HG02981 (cell line): ENCODE measurements around the gene ATXN10.
A peak's percentile ranks its signal among the peaks of the same experiment; 100 is the strongest.
"Not testable (repeated sequence)": the region's sequence is repeated elsewhere in the genome, so short reads cannot be mapped to it uniquely, and the experiment has no call there.

Source experiments
- ATAC-seq: cut with Tn5 transposase; IDR thresholded peaks from one replicate; pipeline ENCODE4 v1.9.1; 2021; ENCODE audit warnings: mild to moderate bottlenecking, moderate library complexity; ENCODE audit not compliant: unreplicated experiment

ATXN10 gene, protein sequence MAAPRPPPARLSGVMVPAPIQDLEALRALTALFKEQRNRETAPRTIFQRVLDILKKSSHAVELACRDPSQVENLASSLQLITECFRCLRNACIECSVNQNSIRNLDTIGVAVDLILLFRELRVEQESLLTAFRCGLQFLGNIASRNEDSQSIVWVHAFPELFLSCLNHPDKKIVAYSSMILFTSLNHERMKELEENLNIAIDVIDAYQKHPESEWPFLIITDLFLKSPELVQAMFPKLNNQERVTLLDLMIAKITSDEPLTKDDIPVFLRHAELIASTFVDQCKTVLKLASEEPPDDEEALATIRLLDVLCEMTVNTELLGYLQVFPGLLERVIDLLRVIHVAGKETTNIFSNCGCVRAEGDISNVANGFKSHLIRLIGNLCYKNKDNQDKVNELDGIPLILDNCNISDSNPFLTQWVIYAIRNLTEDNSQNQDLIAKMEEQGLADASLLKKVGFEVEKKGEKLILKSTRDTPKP

DNA sequence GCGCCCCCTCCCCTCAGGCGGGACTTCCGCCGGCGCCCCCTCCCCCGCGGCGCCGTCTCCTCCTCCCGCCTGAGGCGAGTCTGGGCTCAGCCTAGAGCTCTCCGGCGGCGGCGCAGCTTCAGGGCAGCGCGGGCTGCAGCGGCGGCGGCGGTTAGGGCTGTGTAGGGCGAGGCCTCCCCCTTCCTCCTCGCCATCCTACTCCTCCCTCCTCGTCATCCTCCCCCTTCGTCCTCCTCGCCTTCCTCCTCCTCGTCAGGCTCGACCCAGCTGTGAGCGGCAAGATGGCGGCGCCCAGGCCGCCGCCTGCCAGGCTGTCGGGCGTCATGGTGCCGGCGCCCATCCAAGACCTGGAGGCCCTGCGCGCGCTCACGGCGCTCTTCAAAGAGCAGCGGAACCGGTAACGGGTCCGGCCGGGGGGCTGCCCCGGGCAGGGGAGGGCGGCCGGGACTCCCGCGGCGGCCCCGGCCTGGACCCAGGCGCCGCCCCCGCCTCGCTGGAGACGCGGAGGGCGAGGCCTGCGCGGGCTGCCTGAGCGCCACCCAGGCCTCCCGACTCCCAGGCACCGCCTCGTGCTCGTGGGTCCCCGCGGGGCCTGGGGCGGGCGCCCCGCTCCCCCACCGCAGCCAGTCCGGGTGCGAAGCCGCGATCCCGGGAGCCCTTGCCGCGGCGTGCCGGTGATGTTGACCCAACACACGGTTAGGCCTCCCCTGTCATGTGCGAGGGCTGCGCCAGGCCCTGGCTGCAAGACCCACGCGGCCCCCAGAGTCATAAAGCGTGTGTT is at the start of gene ATXN10:
TSS of gene ATXN10 (plus strand) at position 52 of the 781 bp plus-strand sequence. CDS start at position 282, 230 bp downstream.
- peak; percentile 59 for ATAC-seq

DNA sequence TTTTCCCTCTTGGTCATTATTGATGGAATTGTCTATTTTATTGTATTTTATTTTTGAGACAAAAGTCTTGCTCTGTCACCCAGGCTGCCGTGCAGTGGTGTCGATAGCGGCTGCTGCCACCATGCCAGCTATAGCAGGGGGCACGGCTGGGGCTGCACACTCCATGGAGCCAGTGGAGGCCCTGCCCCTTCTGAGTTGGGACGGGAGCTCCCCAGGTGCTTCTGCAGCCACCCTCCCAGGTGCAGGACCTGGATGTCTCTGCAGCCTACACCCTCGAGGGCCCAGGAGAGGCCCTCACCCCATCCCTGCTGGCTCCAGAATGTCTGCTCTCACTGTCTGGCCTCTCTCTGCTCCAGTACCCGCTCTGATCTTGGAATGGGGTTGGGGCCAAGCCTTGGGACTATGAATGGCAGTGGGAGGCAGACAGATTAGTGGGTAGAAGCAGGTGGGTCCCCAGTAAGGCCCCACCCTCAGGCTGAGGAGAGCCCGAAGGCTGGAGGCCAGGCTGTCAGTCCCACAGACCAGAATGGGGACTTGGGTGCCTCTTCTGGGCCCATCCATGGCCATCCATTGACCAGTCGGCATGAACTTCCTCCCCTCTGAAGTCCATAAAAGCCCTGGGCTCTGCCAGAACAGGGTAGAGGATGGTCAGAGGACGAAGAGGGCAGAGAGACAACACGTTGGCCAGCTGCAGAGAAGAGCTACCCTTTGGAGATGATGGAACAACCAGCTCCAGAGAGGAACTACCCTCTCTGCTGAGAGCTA is 49.6 kb upstream of the ATXN10 start:
- no peak for ATAC-seq

- ATAC-seq, result not testable (repeated sequence)
Measured at GRCh38 chr22:45623464-45624145, 48.0 kb upstream of the ATXN10 start.

DNA sequence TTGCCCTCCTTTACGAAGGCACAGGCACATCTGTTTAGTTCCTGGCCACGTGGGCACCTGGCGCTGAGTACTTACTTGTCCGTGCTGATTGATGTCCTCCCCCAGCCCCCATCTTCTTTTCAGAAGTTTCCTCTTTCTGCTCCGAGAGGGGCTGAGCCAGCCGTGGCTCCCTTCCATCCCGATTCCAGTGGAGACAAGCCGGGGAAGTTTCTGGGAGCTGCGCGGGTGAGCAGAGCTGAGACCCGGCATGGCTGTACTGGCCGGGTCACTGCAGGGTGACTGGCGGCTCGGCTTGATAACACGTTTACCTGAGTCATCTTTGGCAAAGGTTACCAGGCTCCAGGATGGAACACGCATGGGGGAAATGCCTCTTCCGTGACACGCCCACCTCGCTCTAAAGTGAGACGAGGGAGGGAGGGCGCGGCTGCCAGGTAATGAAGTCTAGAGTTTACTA is 45.4 kb upstream of the ATXN10 start:
- no peak for ATAC-seq

DNA sequence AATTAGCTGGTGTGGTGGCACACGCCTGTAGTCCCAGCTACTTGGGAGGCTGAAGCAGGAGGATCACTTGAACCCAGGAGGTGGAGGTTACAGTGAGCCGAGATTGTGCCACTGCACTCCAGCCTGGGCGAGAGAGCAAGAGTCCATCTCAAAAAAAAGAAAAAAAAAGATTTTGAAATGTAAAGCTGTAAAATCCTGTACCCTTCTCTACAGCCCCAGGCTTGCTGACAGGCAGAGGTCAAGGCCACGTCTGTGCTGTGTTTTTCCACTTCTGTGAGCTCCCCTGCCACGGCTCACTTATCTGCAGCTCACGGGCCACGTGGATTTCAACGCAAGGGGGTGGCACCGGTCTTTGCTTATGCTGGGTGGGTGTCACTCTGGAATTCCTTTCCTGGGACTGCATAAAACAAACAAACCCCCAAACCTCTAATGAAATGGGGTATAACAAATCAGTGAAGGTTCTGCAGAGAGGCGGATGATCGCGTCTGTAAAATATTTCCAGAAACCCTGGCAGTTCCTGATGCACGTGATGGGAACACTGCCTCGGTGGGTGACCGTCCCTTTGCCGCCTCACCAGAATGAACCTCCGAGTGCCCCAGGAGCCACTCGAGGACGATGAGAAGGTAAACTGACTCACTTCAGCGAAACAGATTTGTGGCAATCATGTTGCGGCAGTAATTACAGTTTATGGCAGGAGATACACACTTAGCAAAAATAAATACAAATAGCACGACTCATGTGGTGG is 44.0 kb upstream of the ATXN10 start:
- no peak for ATAC-seq

- no peak for ATAC-seq
Measured at GRCh38 chr22:45628515-45628914, 43.1 kb upstream of the ATXN10 start.

- no peak for ATAC-seq
Measured at GRCh38 chr22:45629469-45630089, 42.1 kb upstream of the ATXN10 start.

GRCh38 chr22:45630436-45630835 is 41.2 kb upstream of the ATXN10 start:
- ATAC-seq, result no peak

GRCh38 chr22:45631140-45631840 is 40.3 kb upstream of the ATXN10 start:
- no peak for ATAC-seq

DNA sequence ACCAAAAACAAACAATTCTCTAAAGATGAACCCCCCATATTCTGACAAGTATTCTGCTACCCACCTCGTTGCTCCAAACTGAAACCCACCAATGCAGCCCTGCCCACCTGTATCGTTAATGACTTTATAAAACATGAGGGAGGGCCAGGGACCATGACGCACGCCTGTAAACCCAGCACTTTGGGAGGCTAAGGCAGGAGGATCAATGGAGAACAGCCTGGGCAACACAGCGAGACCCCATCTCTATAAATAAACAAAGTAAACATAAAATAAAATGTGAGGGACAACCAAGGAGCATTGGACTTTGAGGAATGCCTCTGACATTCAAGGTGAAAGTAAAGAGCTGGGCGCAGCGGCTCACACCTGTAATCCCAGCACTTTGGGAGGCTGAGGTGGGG is 39.8 kb upstream of the ATXN10 start:
- no peak for ATAC-seq

- no peak for ATAC-seq
Measured at GRCh38 chr22:45632791-45633515, 38.7 kb upstream of the ATXN10 start.

GRCh38 chr22:45636683-45637082 is 35.0 kb upstream of the ATXN10 start:
- ATAC-seq, result no peak

DNA sequence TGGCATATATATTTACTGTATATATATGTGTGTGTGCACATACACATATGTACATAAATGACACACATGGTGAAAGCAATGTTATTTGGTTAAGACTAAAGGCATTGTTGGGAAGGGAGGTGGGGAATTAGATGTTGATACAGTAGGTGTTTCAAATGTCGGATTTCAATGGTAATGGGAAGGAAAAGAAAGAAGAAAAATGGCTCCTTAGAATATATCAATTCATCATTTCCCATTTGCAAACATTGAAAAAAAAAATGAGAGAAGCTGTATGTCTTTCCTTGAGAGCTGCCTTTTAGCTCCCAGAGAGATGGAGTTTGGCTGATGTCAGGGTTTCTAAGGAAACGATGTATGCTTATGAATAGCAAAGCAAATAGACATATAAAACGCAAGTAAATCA is 33.4 kb upstream of the ATXN10 start:
- ATAC-seq, result no peak

DNA sequence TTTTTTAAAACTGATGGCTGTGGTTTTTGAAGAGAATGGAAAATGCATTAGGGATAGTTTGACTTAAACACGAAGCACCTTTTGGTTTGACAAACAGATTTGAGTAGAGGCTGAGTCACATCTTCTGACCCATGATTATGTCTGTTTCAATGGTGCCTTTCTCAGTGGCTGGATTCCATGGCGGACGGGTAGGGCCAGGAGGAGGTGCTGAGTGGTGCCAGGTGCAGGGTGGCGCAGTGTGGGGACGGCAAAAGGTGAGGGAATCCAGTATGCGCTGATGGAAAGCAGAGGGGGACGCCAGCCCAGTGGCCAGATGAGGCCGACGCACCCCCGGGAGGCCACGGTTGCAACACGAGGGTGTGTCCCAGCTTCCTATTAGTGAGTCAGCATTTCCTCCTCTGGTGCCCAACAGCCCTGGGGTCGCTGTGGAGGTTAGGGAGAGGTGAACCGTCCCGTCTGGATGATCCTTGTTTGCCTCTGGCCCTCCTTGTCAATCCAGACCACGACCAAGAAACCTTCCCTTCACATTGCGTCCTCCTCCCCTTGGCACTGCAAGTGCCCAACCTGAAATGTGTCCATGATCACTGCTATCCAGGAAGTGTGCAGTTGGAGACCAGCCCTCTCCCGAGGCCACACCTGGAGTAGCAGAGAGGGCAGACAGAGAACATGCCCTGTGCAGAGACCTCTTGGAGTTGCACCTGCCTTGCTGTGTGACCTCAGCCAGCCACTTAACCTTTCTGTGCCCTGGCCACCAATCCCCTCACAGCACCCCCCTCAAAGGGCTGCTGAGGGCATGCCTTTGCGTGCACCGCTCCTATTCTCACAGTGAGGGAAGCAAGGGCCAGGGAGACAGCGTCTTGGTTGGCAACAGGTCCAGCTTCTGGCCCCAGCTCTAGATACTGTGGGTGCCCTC is 32.5 kb upstream of the ATXN10 start:
- ATAC-seq, result no peak

- ATAC-seq, result no peak
Measured at GRCh38 chr22:45639747-45640102, 31.9 kb upstream of the ATXN10 start.

DNA sequence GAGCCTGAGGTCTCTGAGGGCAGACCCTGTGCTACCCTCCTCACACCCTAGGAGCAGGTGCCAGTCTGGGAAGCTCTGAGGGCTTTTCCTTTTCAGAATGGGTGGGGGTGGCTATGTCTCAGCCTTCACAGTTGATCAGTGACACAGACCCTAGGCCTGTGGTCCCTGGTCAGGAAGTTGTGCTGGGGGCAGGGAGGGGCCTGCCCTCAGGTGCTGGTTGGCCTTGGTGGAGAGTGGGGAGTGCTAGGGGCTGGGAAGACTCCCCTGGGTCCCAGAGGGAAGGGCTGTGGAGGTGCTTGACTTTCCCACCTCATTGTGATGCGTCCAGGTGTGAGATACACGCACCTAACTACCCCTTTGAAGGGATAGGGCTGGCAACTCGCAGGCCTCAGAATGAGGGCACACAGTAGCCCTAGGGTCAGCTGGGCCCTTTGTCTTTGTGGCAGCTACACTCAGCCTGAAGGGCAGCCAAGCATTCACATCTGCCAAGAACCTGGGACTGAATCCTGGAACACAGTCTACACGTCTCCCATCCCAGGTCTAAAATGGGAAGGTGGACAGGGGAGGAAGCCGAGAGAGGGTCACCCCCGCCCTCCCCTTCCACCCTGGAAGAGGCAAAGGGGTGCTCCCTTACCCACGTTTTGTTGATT is 31.2 kb upstream of the ATXN10 start:
- ATAC-seq, result no peak
